Right hindlimb (tissue), 1 donor: ENCODE data around the gene MERTK.
A peak's percentile ranks its signal among the peaks of the same experiment; 100 is the strongest.
"Not testable (repeated sequence)": the region's sequence is repeated elsewhere in the genome, so short reads cannot be mapped to it uniquely, and the experiment has no call there.

Source experiments
- DNase-seq: peaks from one replicate; pipeline ENCODE4 v3.0.0-alpha.2; 2018

The MERTK gene

DNA sequence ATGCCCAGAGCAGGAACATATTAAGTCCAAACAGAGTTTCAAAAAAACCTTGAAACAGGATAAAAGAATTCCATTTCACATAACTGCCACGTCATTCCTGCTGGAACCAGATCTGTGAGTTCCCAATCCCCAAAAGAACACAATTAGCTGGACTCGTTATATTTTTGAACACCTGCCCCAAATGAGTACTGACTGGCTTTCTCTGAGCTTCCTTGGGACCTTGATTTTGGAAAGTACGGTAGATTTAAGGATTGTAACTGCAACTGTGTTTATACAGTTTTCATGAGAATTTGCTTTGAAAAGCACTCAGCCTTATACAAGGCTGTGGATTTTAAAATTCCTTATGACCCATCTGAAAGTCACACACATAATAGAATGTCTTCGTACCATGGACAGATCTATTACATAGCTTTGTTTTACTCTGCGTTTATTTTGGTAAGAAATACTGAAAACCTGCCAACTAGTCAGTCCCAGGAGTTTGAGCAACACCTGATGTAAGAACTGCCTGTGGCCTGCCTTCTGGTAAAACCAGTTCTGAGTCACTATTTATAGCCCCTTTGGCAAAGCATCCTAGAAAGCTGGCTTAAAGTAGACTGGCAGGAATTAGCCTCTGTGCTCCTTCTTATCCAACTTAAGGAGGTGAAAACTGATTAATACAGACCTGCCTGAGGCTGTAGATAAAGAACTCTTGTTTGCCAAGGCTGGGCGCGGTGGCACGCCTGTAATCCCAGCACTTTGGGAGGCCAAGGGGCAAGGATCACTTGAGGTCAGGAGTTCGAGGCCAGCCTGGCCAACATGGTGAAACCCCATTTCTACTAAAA, 48.1 kb downstream of the MERTK start:
- DNase-seq, result peak; percentile 33

DNA sequence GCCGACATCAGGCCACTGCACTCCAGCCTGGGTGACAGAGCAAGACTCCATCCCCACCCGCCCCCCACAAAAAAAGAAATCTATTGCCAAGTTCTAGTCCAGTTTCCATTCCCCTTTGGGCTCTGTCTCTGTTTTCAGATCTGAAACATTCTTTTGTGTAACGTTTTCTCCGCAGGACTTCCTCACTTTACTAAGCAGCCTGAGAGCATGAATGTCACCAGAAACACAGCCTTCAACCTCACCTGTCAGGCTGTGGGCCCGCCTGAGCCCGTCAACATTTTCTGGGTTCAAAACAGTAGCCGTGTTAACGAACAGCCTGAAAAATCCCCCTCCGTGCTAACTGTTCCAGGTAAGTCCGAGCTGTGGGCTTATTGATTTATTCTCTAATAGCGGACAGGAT, 48.8 kb downstream of the MERTK start:
- DNase-seq, result no peak

GRCh38 chr2:111948832-111949231, 50.4 kb downstream of the MERTK start:
- DNase-seq, result no peak

GRCh38 chr2:111950236-111950635, 51.8 kb downstream of the MERTK start:
- no peak for DNase-seq

GRCh38 chr2:111951486-111951885, 53.1 kb downstream of the MERTK start:
- DNase-seq, result no peak

- no peak for DNase-seq
These were observed 54.6 kb downstream of the MERTK start for GRCh38 chr2:111952871-111953452.

DNA sequence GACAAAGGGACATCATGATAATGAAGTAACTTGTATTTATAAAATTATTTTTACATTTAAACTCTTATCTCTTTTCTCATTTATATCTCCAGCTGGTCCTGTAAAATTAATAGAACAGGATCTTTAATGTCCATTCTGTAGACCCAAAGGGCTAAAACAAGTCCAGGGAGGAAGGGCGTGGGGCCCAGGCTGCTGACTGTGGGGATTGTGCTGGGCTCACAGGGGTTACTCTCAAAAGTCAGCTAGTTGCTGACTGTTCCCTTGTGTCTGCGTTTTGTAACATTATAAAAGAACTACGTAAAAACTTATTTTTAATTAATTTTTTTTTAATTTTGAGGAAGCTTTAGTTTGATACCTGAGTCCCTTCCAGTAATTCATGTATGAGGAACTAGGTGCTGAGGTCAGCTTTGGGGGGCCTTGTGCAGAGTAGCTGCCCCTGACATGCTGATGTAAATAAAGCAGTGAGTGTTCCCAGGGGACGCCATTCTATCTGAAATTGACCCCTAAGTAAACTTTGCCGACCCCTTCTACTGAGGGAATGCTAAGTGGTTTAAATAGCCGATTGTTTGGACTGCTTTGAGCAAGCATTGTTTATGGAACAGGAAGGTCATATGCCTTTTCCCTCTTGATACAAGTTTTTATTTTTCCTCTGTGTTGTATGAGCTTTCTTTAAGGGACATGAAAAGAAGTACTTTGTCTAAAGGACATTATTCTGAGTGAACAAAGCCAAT, 56.4 kb downstream of the MERTK start:
- no peak for DNase-seq

DNA sequence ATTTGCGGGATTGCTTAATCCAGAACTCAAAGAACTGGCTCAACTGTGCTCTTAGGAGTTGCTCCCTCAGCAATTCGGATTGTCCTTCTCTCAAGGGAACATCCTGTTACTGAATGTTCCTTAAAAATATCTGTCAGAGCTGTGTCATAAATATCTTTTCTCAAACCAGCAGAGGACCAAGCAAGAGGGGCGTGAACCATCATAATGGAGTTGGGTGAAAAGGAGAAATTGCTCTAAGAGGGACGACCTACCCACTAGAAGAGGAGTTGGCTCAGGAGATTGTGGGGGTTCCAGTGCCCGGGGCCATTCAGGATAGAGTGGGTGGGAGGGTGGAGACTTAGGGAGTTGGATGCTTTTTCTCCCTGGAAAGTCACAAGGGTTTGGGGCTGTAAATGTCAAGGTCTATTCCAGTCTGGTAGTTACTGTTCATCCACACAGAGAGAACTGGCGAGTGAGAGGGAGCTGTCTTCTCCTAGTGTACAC, 59.5 kb downstream of the MERTK start:
- no peak for DNase-seq

DNA sequence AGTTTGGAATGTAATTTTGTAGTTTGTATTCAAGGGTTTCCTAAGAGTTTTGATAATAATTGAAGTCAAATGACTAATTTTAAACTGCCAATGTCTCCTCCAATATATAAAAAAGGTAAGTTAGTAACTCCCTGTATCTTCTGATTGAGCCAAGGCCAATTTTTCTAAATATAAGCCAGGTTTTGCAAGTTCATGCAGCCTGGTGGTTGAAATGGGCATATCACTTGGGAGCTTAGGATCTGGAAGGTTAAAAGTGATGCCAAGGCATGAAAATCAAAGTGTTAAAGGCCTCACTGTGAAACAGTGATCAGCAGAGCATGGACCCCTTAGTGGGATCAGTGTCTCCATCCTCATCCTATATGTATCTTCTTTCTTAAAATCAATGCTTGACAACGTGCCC, 60.5 kb downstream of the MERTK start:
- no peak for DNase-seq

DNA sequence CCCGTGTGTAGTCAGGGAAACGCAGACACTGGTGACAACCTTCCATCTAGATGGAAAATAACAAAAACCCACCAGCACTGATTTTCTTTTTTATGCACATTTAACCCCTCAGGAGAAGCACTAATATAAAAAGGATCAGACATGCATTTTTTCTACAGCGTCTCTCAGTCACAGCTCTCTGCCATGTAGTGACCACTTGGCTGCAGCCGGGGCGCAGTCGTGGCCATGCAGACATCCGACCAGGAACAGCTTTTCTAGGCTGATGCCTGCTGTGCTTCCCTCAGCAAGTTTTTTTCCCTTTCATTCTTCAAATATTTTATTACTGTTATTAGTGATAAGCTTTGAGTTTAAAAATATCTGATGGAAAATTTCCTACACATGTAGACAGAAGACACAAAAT, 63.3 kb downstream of the MERTK start:
- DNase-seq, result no peak

DNA sequence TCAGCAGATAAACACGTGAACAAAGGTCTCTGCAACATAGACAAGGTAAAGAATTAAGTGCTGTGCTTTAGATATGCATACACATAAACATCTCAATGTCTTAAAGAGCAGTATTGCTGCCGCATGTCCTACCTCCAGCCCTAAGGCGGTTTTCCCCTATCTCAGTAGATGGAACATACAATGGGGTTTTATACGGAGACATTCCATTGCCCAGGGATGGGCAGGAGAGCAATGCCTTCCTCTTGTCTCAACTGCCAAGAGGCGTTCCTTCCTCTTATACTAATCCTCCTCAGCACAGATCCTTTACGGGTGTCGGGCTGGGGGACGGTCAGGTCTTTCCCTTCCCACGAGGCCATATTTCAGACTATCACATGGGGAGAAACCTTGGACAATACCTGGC, 64.7 kb downstream of the MERTK start:
- not testable (repeated sequence) for DNase-seq

DNA sequence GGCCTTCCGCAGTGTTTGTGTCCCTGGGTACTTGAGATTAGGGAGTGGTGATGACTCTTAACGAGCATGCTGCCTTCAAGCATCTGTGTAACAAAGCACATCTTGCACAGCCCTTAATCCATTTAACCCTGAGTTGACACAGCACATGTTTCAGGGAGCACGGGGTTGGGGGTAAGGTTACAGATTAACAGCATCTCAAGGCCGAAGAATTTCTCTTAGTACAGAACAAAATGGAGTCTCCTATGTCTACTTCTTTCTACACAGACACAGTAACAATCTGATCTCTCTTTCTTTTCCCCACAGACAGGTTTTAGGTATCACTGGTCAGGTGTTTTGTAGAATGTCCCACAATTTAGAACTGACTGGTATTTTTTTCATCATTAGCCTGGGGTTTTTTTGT, 65.1 kb downstream of the MERTK start:
- DNase-seq, result not testable (repeated sequence)

DNA sequence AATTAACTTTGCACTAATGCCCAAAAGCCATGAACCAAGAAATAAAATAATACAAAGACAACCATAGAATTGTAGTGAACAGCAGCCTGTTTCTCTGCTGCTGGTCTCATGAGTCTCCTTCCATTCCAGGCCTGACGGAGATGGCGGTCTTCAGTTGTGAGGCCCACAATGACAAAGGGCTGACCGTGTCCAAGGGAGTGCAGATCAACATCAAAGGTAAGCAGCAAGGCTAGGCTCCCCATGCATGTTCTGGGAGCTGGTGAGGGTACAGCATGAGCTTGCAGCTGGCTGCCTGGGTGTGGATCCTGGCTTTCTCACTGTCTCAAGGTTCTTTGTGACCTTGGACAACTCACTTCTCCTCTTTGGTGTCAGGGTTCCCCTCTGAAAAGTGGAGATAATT, 66.7 kb downstream of the MERTK start:
- no peak for DNase-seq

DNA sequence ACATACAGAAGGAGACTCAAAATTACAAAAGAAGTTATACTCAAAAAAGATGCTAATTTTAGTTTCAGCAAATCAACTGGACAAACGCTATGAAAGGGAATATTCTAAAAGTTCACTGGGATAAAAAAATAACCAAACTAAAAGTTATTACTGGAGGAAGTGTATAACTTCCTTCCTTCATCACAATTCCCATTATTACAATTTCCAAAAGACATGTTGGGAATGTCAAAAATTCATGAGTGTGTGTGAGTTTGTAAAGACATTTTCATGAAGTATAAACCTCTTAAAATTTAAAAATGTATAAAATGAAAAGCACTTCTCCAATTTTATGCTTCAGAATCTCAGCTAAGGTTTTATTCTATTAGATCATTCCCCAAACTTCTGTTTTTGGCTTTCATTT, 67.8 kb downstream of the MERTK start:
- DNase-seq, result no peak

DNA sequence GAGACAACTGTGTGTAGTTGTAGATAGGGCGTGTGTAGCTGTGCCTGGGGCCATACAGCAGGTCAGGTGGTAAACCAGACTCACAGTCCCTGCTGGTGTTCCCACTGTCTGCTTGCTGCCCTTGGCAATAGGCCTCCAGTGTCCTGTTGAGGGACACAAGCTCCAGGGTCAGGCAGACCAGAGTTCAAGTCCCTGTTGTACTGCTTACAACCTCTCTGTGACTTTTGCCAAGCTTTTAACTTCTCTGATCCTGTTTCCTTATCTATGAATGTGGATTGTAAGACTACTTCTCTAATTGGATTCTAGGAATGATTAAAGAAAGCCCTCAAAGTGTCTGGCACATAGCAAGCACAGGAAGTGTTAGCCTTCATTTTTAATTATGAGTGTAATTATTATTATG, 68.6 kb downstream of the MERTK start:
- DNase-seq, result no peak

DNA sequence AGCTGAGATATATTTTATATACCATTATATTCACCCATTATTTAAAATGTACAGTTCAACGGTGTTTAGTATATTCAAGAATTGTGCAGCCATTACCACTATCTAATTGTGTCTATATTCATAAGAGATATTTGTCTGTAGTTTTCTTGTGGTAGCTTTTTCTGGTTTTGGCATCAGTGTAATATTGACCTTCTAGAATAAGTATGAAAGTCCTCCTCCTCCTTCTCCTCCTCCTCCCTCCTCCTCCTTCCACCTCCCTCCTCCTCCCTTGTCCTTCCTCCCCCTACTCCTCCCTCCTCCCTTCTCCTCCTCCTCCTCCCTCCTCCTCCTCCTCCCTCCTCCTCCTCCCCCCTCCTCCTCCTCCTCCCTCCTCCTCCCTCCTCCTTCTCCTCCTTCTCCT, 72.0 kb downstream of the MERTK start:
- DNase-seq, result no peak

- no peak for DNase-seq
These were observed 74.7 kb downstream of the MERTK start for GRCh38 chr2:111972955-111973565.

- DNase-seq, result no peak
These were observed 75.3 kb downstream of the MERTK start for GRCh38 chr2:111973701-111974100.

GRCh38 chr2:111975053-111975552, 76.7 kb downstream of the MERTK start:
- DNase-seq, result no peak

GRCh38 chr2:111975819-111976218, 77.4 kb downstream of the MERTK start:
- DNase-seq, result no peak

DNA sequence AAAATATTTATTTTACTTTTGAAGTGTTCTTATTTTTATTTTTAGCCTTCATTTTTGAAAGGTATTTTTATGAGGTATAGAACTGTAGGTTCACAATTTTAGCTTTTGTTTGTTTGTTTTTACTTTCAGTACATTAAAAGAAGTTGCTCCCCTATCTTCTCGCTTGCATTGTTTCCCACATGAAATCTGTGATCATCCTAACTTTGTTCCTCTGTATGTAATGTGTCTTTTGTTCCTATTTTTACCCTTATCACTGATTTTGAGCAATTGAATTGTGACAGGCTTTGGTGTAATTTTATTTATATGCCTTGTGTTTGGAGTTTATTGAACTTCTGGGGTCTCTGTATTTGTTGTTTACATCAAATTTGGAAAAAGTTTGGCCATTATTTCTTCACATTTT, 78.8 kb downstream of the MERTK start:
- DNase-seq, result no peak

GRCh38 chr2:111978452-111979170, 80.2 kb downstream of the MERTK start:
- DNase-seq, result no peak

DNA sequence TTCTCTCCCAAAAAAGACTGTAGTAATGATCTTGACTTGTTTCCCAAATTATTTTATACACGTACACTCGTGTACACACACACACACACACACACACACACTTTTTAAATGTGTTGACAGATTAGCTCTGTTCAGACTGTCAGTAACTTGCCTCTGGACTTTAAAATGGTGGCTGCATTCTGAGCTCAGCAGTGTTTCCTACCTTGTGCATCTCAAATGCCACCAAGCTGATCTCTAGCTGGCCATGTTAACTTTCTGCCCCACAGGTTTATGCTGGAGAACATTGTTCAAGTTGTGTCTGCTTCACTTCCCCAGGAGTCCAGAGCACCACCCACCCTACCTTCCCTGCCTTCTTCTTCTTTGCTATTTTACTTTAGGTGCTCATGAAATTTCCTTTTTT, 83.3 kb downstream of the MERTK start:
- DNase-seq, result no peak
